Fibroblast of pulmonary artery (primary cell): ENCODE data around the gene B3GNT2.
A peak's percentile ranks its signal among the peaks of the same experiment; 100 is the strongest.
"Not testable (repeated sequence)": the region's sequence is repeated elsewhere in the genome, so short reads cannot be mapped to it uniquely, and the experiment has no call there.

Source experiments
- DNase-seq: peaks from one replicate; pipeline ENCODE4 v3.0.0-alpha.2; 2010; ENCODE audit warnings: low read depth
- H3K4me3 ChIP-seq: replicated peaks from 2 replicates; pipeline ENCODE4 v1.5.1; 2011; ENCODE audit warnings: low read depth, mild to moderate bottlenecking, control low read depth, low read length, moderate library complexity
- TF ChIP-seq, protein P1 (sequence below): IDR thresholded peaks from 2 replicates; pipeline ENCODE4 v1.5.1; 2011; ENCODE audit warnings: mild to moderate bottlenecking, control low read depth, low read length, inconsistent platforms; ENCODE audit errors: missing control alignments

B3GNT2 gene, protein sequence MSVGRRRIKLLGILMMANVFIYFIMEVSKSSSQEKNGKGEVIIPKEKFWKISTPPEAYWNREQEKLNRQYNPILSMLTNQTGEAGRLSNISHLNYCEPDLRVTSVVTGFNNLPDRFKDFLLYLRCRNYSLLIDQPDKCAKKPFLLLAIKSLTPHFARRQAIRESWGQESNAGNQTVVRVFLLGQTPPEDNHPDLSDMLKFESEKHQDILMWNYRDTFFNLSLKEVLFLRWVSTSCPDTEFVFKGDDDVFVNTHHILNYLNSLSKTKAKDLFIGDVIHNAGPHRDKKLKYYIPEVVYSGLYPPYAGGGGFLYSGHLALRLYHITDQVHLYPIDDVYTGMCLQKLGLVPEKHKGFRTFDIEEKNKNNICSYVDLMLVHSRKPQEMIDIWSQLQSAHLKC

DNA sequence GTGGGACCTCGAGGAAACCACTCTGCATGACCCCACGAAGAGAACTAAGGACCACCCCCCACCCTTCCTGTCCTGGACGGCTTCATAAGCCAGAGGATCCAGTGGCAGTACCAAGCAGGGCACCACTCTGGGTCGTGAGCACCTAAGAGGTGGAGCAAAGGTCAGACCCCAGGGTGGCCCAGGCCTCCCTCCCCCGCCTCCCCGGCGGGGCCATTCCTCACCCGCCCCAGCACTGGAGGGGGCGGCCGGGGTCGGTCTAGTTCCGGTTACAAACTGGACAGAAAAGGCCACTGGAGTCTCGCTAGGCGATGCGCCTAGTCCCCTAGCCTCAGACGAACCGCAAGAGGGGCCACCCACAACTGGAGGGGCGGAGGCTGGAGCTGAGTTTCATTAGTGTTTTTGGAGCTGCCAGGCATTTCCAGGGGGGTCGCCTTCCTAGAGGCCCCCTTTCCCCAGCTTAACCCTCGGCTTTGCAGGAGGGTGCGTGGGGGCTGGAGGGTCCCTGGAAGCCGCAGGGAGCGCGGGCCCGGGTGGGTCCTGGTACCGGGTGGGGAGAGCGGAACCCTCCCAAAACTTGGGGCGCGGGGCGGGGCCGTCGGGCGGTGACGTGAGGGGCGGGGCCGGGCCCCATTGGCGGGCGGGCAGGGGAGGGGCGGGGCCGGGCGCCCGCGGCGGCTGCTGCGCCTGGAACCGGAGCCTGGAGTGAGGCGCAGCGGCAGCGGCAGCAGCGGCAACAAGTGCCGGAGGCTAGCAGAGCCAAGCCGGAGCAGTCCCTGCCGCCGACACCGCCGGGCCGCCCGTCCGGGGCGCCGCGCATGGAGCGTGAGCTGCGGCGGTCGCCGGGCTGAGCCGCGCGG is at the start of gene B3GNT2:
B3GNT2 (plus strand) TSS at position 695 of the 857 bp plus-strand sequence. CDS start 26,106 bp downstream, outside the sequence.
- TF ChIP-seq, protein P1, sequence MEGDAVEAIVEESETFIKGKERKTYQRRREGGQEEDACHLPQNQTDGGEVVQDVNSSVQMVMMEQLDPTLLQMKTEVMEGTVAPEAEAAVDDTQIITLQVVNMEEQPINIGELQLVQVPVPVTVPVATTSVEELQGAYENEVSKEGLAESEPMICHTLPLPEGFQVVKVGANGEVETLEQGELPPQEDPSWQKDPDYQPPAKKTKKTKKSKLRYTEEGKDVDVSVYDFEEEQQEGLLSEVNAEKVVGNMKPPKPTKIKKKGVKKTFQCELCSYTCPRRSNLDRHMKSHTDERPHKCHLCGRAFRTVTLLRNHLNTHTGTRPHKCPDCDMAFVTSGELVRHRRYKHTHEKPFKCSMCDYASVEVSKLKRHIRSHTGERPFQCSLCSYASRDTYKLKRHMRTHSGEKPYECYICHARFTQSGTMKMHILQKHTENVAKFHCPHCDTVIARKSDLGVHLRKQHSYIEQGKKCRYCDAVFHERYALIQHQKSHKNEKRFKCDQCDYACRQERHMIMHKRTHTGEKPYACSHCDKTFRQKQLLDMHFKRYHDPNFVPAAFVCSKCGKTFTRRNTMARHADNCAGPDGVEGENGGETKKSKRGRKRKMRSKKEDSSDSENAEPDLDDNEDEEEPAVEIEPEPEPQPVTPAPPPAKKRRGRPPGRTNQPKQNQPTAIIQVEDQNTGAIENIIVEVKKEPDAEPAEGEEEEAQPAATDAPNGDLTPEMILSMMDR: no peak
- DNase-seq: peak; percentile 68
- H3K4me3 ChIP-seq: peak within 1 kb of the TSS; percentile 91

DNA sequence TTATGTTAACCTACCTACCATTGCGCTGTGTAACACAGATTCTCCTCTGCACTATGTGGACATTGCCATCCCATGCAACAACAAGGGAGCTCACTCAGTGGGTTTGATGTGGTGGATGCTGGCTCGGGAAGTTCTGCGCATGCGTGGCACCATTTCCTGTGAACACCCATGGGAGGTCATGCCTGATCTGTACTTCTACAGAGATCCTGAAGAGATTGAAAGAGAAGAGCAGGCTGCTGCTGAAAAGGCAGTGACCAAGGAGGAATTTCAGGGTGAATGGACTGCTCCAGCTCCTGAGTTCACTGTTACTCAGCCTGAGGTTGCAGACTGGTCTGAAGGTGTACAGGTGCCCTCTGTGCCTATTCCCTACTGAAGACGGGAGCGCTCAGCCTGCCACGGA is 49.1 kb upstream of the B3GNT2 start:
- not testable (repeated sequence) for DNase-seq, H3K4me3 ChIP-seq

DNA sequence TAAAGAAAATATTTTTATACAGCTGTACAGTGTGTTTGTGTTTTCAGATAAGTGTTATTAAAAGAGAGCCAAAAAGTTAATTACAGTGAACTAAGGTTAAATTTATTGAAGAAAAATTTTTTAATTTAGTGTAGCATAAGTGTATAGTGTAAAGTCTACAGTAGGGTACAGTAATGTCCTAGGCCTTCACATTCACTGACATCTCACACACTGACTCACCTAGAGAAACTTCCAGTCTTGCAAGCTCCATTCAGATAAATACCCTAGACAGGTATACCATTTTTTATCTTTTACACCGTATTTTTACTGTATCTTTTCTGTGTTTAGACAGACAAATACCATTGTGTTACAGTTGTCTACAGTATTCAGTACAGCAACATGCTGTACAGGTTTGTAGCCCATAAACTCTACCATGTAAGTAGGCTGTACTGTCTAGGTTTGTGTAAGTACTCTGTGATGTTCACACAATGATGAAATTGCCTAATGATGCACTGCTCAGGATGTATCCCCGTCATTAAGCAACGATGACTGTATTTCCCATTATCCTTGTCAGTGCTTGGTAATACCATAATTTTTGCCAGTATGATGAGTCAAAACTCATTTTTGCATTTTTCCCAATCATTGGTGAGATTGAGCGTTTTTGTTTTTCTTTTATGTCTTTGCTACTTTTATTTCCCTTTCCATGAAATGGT is 48.2 kb upstream of the B3GNT2 start:
- TF ChIP-seq, protein P1: no peak
- no peak overlapping the region for H3K4me3 ChIP-seq
- DNase-seq: peak; percentile 92

DNA sequence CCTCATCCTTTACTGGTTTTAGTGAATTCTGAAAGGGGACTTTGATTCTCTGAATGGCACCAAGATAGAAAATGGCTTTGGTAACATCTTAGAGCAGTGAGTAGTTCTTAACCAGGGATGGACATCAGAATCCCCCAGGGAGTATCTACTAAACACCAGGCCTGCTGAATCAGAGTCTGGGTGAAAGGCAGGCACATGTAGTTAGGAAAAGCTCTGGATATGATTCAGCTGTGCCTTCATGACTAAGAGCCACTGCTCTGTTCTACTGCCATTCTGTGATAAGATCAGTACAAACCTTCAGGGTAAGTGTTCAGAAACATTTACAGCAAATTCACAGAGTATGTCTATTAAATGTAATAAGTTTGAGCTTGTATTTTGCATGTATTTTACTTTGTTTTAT is 46.2 kb upstream of the B3GNT2 start:
- DNase-seq: peak; percentile 95
- TF ChIP-seq, protein P1: no peak
- no peak overlapping the region for H3K4me3 ChIP-seq

DNA sequence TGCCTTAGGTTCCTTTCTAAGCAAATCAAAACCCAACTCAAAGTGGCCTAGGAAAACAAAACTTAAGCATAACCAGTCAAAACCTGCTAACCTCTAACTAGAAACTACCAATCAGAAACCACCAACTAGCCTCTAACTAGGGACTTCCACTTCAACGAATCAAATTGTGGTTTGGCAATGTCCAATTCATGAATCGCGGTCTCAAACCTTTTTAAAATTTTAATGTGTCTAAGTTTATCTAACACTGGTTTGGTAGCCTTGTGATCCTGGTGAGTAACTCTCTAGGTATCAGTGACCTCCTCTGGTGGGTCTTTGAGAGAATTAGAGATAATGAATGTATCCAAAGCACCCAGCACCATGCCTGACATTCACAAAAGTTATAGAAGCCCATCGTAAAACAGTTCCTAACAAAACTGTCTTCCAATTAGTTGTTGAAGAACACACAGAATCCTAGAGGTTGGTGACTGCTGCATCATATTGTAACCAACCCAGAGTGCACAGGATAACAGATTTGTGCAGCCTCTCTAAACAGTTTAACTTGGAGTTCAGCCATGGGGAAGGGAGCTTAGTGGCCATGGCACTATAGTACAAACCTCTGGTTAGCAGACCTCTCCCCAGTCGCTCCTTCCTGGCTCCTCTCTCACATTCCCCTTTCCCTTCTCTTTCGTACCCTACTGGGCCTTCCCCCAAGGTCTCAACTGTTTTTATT is 45.2 kb upstream of the B3GNT2 start:
- no peak for DNase-seq
- H3K4me3 ChIP-seq: no peak overlapping the region
- TF ChIP-seq, protein P1: no peak

DNA sequence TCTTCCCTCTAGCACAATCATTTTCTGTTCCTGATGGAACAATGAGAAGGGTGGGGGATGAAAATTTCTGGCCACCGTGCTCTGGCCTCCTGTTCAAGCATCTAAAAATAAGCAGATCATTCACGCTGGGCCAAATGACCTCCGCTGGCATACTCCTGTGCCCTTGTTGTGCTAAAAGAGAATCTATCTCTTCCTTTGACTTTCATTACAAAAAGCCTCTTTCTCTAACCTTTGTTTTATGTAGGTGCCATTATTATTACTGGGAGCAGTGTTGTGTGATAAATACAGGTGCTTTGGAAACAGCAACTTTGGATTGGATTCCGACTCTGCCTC is 44.6 kb upstream of the B3GNT2 start:
- H3K4me3 ChIP-seq: no peak overlapping the region
- TF ChIP-seq, protein P1: no peak
- DNase-seq: no peak
